Fibroblast of mammary gland (primary cell): ENCODE measurements around the gene CWC27.

ENCODE experiments used
- DNase-seq: peaks from one replicate; pipeline ENCODE4 v3.0.0-alpha.2; 2010; ENCODE audit warnings: low read depth
- H3K4me3 ChIP-seq: 2 replicates; pipeline ENCODE4 v1.5.1; 2011; ENCODE audit warnings: low read depth, mild to moderate bottlenecking, low read length, moderate library complexity; ENCODE audit not compliant: control insufficient read depth
- CTCF ChIP-seq: conservative IDR thresholded peaks from 2 replicates; pipeline ENCODE4 v1.5.1; 2011; ENCODE audit warnings: low read depth, low read length, inconsistent platforms; ENCODE audit not compliant: control insufficient read depth, insufficient read depth

The CWC27 gene

GRCh38 chr5:64746446-64746845 is 22.3 kb upstream of the CWC27 start:
- H3K4me3 ChIP-seq = no peak overlapping the region
- DNase-seq = peak; percentile 34
- TF ChIP-seq CTCF = no peak

- DNase-seq = no peak
- TF ChIP-seq CTCF = no peak
- no peak overlapping the region for H3K4me3 ChIP-seq
Measured at GRCh38 chr5:64749385-64749784, 19.3 kb upstream of the CWC27 start.

- DNase-seq = no peak
- no peak for TF ChIP-seq CTCF
- H3K4me3 ChIP-seq = no peak overlapping the region
Measured at GRCh38 chr5:64754066-64754465, 14.7 kb upstream of the CWC27 start.

- no peak for DNase-seq
- TF ChIP-seq CTCF = no peak
- H3K4me3 ChIP-seq = no peak overlapping the region
Measured at GRCh38 chr5:64758901-64759300, 9.8 kb upstream of the CWC27 start.

- no peak for DNase-seq
- H3K4me3 ChIP-seq = no peak overlapping the region
- no peak for TF ChIP-seq CTCF
Measured at GRCh38 chr5:64759960-64760660, 8.6 kb upstream of the CWC27 start.

- no peak for TF ChIP-seq CTCF
- H3K4me3 ChIP-seq = no peak overlapping the region
- no peak for DNase-seq
Measured at GRCh38 chr5:64763948-64764503, 4.7 kb upstream of the CWC27 start.
